ENCODE measurements around the gene ESR1.

ESR1 gene

GRCh38 chr6:152173957-152174356 lies 366.5 kb downstream of the ESR1 start:
- no peak for DNase-seq (ENCODE audit: low spot score)

GRCh38 chr6:152176268-152176667 lies 368.8 kb downstream of the ESR1 start:
- no peak for DNase-seq (ENCODE audit: low spot score)

All from globus pallidus (tissue), 1 donor.